Suppressor macrophage treated with lipopolysaccharide for 4 hours (primary cell): Measurements from ENCODE around the gene KRT8.
"Not testable (repeated sequence)": the region's sequence is repeated elsewhere in the genome, so short reads cannot be mapped to it uniquely, and the experiment has no call there.

Experiments used
- DNase-seq: peaks from one replicate; pipeline ENCODE4 v3.0.0-alpha.2; 2020

The KRT8 gene

GRCh38 chr12:52873832-52874572, 30.9 kb downstream of the KRT8 start:
- DNase-seq, result peak; percentile 84

GRCh38 chr12:52873513-52873831, 31.4 kb downstream of the KRT8 start:
- DNase-seq, result no peak

GRCh38 chr12:52872644-52873389, 32.1 kb downstream of the KRT8 start:
- DNase-seq, result no peak

GRCh38 chr12:52871291-52872039, 33.4 kb downstream of the KRT8 start:
- DNase-seq, result peak; percentile 51

DNA sequence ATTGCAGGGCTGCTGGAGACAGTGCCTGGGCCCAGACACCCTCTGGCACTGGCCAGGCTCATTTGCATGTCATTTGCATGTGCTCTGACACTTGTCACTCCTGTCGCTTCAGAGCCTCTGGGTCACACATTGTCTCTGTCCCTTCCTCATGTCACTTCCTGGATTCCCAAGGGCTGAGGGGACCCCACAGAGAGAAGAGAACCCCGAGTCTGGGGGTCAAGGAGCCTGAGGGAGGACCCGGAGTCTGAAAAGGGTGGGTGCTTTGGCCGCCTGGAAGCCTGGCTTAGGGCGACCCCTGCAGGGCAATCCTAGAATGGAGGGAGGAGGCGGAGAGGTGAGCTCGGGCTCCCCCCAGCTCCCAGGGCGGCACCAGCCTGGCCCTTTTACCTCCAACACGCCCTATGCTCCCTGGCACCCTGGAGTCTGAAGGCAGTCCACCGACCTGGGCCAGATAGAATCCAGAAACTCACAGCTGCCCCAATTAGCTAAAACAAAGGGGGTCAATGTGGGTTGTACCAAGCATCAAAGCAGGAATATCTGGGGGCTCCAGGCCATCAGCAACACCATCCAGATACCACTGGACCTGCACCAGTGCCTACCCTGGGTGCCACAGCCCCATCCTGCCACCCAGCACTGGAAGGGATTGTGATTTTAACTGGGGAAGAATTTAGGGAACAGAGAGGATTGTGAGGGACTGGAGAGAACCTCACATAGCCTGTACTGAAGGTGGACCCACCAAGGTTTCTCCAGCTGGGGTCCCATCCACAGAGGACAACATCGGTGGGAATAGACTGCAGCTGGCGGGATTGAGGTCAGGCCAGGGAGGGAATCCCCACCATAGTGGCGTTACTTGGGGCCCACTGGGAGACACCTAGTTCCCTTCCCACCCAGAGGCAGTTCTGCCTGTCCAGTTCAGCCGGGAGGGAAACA, 34.2 kb downstream of the KRT8 start:
- peak; percentile 59 for DNase-seq

DNA sequence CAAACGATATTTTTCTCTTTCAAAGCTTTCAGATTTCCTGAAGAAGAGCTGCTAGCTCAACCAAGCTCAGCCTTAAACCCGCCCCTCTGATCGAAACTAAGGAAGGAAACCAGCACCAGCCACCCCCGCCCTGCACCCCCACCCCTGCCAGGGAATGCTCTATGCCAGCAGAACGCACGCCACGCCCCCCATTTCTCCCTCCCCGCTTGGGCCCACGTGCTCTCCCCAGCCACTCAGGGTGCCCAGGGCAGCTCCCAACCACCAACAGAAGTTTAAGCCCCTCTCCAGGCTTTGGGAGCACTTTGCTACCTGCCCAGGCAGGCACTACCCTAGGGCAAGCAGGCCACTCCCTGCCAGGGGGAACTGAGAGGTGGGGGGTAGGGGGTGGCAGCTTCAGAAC, 37.2 kb downstream of the KRT8 start:
- peak; percentile 75 for DNase-seq

- DNase-seq, result no peak
Measured at GRCh38 chr12:52867152-52867551, 37.7 kb downstream of the KRT8 start.

- peak; percentile 64 for DNase-seq
Measured at GRCh38 chr12:52865090-52865944, 39.6 kb downstream of the KRT8 start.

GRCh38 chr12:52862023-52862422, 42.9 kb downstream of the KRT8 start:
- DNase-seq, result no peak

DNA sequence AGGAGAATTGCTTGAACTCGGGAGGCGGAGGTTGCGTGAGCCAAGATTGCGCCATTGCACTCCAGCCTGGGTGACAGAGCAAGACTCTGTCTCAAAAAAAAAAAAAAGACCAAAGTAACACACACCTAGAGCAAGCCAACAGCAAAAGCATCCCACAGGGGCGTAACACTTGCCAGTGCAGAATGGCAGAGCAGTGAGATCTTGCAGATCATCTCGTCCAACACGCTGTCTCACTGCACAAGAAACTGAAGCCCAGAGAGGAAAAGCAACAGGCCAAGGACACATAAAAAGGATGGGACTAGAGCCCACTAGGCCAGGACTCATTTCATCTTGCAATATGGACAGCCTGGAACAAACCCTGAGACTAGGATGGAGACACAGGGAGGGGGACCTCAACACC, 43.4 kb downstream of the KRT8 start:
- DNase-seq, result no peak

- DNase-seq, result peak; percentile 57
Measured at GRCh38 chr12:52860102-52860823, 44.6 kb downstream of the KRT8 start.

DNA sequence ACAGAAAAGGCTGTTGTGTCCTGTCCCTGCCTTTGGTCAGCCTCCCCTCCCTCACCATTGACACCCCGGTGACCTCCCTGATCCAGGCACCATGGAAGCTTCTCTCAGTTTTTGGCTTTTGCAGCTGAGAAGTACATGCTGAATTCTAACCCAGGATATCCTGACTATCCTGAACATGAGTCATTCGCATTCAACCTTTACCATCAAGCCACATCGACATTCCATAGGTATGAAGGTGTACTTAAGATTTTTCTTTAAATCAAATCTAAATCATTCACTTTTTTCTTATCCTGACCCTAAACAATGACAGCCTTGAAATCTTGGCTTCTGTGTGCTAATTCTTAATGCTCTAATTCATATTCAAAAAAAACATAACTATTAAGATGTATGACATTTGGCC, 47.4 kb downstream of the KRT8 start:
- DNase-seq, result no peak

DNA sequence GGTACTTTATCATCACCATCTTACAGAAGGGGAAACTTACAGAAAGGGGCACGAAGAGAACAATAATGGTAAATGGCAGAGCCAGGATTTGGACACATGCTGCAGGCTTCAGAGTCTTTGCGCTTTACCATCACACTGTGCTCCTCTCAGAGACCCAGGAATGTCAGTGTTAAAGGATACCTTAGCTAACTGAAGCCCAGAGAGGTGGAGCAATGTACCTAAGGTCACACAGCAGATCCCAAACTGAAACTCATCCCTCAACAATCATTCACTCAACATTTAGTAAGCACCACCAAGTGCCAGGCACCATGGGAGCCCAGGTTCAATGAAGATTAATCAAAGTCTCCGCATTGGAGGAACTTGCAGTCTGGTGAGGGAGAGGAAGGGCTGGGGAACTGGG, 48.1 kb downstream of the KRT8 start:
- DNase-seq, result no peak

DNA sequence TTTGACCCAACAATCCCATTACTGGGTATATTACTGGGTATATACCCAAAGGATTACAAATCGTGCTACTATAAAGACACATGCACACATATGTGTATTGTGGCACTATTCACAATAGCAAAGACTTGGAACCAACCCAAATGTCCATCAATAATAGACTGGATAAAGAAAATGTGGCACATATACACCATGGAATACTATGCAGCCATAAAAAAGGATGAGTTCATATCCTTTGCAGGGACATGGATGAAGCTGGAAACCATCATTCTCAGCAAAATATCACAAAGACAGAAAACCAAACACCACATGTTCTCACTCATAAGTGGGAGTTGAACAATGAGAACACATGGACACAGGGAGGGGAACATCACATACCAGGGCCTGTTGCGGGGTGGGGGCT, 48.8 kb downstream of the KRT8 start:
- not testable (repeated sequence) for DNase-seq

DNA sequence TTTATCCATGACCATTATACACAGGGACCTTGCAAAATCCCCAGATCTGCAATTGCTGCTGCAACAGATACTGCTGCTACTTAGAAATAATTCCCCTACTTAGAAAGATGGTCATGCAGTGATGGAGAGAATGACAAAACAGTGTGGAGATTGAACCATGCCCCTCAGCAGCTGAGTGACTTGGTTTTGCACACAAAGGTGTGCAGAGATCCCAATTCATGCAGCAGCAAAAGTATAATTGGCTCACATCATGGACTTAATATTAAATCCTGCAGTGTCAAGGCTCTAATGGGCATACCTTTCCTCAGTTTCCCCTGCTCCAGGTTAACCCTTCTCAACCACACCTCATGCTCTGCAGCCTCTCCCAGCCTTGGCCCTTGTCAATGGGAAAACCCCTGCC, 53.1 kb downstream of the KRT8 start:
- no peak for DNase-seq

DNA sequence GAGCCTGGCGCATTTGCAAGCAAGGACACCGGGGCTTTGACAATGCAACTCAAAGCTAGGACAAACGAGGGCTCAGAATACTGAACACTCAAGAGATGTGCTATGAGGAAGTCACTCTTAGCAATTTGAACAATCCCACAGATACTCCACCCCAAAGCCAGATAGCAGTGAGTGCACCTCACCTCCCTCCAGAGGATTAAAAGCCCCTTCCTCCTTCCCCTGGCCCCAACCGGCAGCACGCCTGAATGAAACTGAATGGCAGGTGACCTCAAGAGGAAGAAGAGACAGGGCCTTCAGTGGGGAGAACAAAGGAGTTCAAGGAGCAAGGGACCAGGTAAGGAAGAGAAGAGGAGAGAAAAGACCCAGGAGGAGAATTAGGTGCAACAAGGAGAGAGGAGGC, 54.2 kb downstream of the KRT8 start:
- DNase-seq, result no peak

- no peak for DNase-seq
Measured at GRCh38 chr12:52849511-52849910, 55.4 kb downstream of the KRT8 start.

DNA sequence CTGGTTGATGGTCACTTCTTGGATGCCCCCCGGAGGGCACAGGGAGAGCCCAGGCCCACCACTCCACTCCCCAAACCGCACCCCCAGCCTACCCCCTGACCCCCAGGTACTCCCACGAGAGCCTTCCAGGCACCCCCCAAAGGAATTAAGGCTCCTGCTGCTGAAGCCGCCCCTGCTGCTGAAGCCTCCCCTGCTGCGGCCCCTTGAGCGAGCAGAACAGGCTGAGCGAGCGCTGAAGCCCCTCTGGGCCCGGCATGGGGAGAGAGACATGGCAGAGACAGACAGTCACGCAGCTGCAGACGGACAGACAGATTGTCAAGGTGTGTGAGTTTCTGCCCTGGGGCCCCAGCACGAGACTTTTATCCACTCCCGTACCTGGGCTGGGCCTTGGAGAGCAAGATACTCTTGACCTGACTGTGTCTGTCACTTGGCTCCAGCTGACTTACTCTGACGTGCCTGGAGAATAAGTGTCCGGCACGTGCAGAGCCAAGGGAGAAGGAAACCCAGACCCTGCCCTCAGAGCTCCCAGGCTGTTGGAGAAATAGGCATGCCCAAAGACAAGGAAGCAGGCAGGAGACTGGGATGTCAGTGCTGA, 56.1 kb downstream of the KRT8 start, which contains the start of gene KRT78:
TSS of gene KRT78 (minus strand) at position 334 of the 595 bp plus-strand sequence. CDS start at position 270, 64 bp downstream.
- no peak for DNase-seq

DNA sequence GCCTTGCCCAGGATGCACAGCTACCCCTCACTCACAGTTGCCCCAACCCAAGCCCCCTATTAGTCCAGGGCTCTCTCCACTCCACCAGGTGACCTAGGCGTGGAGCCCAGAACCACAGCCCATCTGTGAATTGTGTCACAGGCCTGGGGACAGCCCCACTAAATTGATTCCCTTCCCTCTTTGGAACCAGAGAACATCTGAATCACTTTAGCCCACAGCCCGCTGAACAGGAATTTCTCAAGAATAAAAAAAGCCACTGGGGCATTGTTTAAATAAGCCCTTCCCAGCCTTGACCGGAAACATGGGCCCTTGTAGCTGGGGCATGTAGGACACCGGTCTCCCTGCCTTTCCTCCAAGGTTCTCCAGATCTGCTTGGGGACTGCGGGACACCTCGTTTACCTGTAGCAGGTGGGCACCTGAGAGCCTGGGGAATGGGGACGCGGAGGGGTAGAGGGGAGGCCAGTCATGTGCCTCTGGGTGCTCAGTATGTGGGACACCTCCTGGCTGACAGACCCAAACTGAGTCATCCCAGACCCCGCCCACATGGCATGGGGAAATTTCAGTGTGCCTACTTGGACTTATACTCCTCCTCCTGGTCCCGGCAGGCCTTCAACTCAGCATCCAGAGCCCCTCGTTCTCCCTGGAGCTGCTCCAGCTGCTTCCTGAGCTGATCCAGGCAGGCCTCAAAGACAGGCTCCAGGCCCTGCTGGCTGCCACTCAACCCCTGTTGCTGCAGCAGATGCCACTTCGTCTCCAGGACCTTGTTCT, 57.4 kb downstream of the KRT8 start:
- DNase-seq, result peak; percentile 68
